ENCODE measurements around the gene COMTD1.

The COMTD1 gene

DNA sequence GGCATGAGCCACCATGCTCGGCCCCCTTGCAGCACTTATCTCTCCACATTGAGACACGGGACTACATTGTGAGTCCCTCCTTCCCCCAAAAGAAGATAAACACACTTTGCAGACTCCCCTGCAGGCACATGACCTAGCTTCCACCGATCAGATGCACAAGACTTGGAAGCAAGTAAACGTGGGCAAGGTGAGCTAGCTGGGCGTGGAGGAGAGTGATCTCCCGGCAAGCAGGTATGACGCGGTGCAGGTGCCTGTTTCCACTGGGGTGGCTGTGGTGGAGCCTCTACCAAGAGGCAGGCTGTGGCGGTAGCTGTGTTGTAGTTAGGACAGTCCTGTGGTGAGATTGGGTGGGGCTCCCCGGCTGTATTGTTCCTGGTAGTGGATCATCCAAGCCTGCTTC is 7.7 kb upstream of the COMTD1 start:
- no peak overlapping the region for H3K9ac ChIP-seq (ENCODE audit: low read length)
- no peak overlapping the region for H3K4me3 ChIP-seq (ENCODE audit: low read length)
- no peaks in the 10 kb centered on the region for H3K36me3 ChIP-seq (ENCODE audit: control insufficient read depth, low read depth, low read length)
- H3K9me3 ChIP-seq (ENCODE audit: control insufficient read depth, low read depth, low read length), result no peaks in the 10 kb centered on the region
- no peaks in the 10 kb centered on the region for H3K27me3 ChIP-seq (ENCODE audit: control insufficient read depth, insufficient read depth, low read length)
- H3K27ac ChIP-seq (ENCODE audit: low read length), result no peak overlapping the region
- peaks cover 6% of the 10 kb centered on the region for H3K4me1 ChIP-seq (ENCODE audit: control insufficient read depth, low read depth, low read length)

DNA sequence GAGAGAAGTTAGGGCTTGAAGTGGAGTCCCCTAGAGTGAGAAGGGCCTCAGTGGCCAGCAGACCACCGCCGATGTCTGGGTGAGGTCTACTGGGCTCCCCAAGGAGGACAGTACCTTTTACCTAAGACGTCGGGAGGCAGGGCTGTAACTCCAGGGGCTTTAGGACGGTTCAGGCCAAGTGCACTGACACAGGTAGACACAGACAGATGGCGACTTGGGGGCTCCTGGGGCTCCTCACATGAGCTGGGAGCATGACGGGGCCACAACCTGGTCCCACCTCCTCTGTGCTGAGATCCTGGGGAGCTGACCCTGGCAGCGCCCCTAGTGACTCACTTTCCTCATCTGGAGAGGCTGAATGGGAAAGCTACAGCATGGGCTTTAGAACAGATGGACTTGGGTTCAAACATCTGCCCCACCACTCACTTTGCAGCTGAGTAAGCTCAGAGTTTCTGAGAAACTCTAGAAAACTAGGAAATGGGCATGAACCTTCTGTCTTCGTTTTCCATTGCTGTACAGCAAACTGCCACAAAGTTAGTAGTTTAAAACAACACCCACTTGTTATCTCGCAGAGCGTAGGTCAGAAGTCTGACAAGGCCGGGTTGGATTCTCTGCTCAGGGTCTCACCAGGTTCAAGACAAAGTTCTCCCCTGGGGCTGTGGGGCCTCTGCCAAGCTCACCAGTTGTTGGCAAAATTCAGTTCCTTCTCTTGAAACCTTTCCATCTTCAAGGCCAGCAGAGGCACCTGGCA is 4.7 kb upstream of the COMTD1 start:
- Histone ChIP-seq H3K4me3 (ENCODE audit: low read length) (no peak overlapping the region), H3K9me3 (ENCODE audit: control insufficient read depth, low read depth, low read length) (no peaks in the 10 kb centered on the region), H3K27me3 (ENCODE audit: control insufficient read depth, insufficient read depth, low read length) (no peaks in the 10 kb centered on the region), H3K27ac (ENCODE audit: low read length) (no peak overlapping the region), H3K9ac (ENCODE audit: low read length) (no peak overlapping the region), H3K4me1 (ENCODE audit: control insufficient read depth, low read depth, low read length) (peaks cover 3% of the 10 kb centered on the region), H3K36me3 (ENCODE audit: control insufficient read depth, low read depth, low read length) (no peaks in the 10 kb centered on the region)

DNA sequence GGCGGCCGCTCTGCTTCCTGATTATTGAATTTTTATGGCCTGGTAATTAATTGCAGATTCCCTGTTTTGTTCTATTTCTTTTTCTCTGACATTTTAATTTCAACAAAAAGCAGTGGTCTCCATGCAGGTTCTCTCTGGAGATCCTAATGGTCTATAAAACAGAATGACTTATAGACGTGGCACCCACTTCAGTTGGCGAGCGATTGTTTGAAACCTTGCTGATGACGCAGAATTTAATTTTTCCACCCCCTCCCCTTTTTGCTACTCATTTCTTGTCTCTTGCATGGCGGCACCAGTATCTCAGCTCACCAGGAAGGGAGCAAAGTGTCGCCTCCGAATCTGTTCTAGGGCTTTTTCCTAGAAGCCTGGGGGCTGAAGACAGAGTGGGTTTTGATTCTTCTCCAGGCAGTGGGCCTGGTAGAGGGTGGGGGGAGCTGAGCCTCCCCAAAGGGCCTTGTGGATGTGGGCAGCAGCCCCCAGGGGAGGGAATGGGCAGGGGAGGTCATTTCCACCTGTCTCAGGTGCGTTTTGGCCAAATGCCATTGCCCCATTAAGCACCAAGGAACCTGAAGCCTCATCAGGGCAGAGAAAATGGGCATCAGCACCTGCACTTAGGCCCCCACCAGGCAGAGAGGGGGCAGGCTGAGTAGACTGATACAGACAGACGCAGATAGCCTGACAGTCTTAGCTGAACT is 3.5 kb upstream of the COMTD1 start:
- H3K27ac ChIP-seq (ENCODE audit: low read length), result no peak overlapping the region
- no peak overlapping the region for H3K9ac ChIP-seq (ENCODE audit: low read length)
- no peaks in the 10 kb centered on the region for H3K27me3 ChIP-seq (ENCODE audit: control insufficient read depth, insufficient read depth, low read length)
- no peaks in the 10 kb centered on the region for H3K36me3 ChIP-seq (ENCODE audit: control insufficient read depth, low read depth, low read length)
- H3K4me1 ChIP-seq (ENCODE audit: control insufficient read depth, low read depth, low read length), result no peaks in the 10 kb centered on the region
- no peaks in the 10 kb centered on the region for H3K9me3 ChIP-seq (ENCODE audit: control insufficient read depth, low read depth, low read length)
- no peak overlapping the region for H3K4me3 ChIP-seq (ENCODE audit: low read length)

GRCh38 chr10:75238182-75239095 is 2.7 kb upstream of the COMTD1 start:
- Histone ChIP-seq H3K4me1 (ENCODE audit: control insufficient read depth, low read depth, low read length) (peaks cover 4% of the 10 kb centered on the region), H3K27ac (ENCODE audit: low read length) (no peak overlapping the region), H3K9me3 (ENCODE audit: control insufficient read depth, low read depth, low read length) (no peaks in the 10 kb centered on the region), H3K27me3 (ENCODE audit: control insufficient read depth, insufficient read depth, low read length) (no peaks in the 10 kb centered on the region), H3K4me3 (ENCODE audit: low read length) (no peak overlapping the region), H3K9ac (ENCODE audit: low read length) (no peak overlapping the region), H3K36me3 (ENCODE audit: control insufficient read depth, low read depth, low read length) (no peaks in the 10 kb centered on the region)

- no peak overlapping the region for H3K4me3 ChIP-seq (ENCODE audit: low read length)
- no peak overlapping the region for H3K9ac ChIP-seq (ENCODE audit: low read length)
- H3K9me3 ChIP-seq (ENCODE audit: control insufficient read depth, low read depth, low read length), result no peaks in the 10 kb centered on the region
- H3K4me1 ChIP-seq (ENCODE audit: control insufficient read depth, low read depth, low read length), result peaks cover 6% of the 10 kb centered on the region
- no peaks in the 10 kb centered on the region for H3K27me3 ChIP-seq (ENCODE audit: control insufficient read depth, insufficient read depth, low read length)
- no peak overlapping the region for H3K27ac ChIP-seq (ENCODE audit: low read length)
- H3K36me3 ChIP-seq (ENCODE audit: control insufficient read depth, low read depth, low read length), result peaks cover 11% of the 10 kb centered on the region
These were observed 545 bp upstream of the COMTD1 start for GRCh38 chr10:75236178-75236825.

DNA sequence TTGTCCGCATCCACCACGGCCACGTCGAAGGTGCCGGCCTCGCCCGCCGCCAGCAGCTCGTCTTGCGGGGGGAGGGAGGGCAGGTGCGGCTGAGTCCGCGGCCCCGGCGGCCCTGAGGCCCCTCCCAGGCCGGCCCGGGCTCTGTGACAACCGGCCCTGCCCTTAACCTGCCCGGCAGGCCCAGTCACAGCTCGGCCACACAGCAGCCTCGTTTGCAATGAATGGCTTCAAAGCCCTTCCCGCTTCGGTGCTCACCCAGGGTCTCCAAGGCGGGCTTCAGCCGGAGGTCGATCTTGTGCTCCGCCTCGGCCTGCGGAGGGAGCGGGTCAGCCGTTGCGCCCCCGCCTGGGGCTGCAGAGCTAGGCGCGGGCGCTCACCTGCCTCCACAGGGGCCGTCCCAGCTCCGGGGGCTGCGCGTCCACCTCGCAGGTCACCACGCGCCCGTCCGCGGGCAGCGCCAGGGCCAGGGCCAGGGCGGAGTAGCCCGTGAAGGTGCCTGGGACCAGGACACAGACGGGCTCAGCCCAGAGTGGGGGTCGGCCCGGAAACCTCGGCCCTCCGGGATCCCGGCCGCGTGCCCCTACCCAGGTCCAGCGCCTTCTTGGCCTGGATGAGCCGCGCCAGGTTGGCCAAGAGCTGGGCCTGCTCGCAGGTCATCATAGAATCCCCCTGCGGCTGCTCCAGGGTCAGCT is 928 bp downstream of the COMTD1 start:
- H3K4me3 ChIP-seq (ENCODE audit: low read length), result peak overlapping the region; percentile 53
- H3K27ac ChIP-seq (ENCODE audit: low read length), result no peak overlapping the region
- H3K4me1 ChIP-seq (ENCODE audit: control insufficient read depth, low read depth, low read length), result peaks cover 6% of the 10 kb centered on the region
- peak overlapping the region; percentile 34 for H3K9ac ChIP-seq (ENCODE audit: low read length)
- no peaks in the 10 kb centered on the region for H3K9me3 ChIP-seq (ENCODE audit: control insufficient read depth, low read depth, low read length)
- peaks cover 24% of the 10 kb centered on the region for H3K36me3 ChIP-seq (ENCODE audit: control insufficient read depth, low read depth, low read length)
- H3K27me3 ChIP-seq (ENCODE audit: control insufficient read depth, insufficient read depth, low read length), result no peaks in the 10 kb centered on the region

DNA sequence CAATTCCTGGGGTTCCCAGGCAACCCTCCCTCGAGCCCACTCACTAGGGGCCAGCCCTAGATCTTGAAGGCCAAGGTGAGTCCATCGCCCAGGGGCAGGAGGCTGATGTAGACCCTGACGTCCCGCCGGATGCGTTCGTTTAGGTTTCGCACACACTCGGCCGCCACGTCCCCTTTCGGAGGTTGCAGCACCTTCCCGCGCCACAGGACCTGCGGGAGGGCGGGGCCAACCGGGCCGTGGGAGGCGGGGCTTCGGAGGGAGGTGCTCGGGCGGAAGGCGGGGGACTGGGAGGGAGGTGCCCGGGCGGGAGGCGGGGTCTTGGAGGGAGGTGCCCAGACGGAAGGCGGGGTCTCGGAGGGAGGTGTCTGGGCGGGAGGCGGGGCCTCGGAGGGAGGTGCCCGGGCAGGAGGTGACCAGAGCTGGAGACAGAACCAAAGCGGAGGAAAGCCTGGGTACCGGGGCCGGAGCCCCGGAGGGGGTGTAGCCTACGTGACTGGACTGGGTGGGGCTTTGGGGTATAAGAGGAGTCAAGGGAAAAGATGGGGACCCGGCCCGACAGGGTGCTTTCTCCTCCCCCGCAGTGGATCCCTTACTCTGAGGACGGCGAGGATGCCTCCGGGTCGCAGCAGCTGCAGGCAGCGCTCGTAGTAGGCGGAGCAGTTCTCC is 1.6 kb downstream of the COMTD1 start:
- Histone ChIP-seq H3K27ac (ENCODE audit: low read length) (peak overlapping the region; percentile 66), H3K4me3 (ENCODE audit: low read length) (peak overlapping the region; percentile 55), H3K9me3 (ENCODE audit: control insufficient read depth, low read depth, low read length) (no peaks in the 10 kb centered on the region)

DNA sequence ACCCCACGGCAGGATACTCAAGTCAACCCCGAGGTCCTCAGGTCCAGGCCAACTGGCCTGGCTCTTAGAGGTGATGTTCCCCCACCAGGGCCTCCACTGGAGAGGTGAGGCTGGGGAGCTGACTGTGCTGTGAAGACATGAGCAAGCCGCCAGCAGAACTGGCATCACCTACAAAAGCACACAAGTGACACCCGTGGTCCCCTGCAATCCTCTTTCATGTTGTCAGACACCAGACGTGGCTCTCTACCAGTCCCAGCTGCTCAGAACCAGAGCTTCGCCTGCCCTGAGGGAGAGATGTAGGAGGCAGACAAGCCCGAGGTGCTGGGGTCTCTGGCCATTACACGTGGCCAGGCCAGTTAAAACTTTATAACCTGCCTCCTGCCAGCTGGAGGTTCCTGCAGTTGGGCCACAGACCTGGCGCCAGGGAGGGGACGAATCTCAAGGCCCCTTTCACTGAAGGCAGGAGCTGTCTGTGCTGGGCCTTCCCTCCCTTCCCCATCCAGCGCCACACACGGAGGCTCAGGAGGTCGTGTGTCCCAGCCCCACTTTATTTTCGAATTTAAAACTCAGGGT is 2.2 kb downstream of the COMTD1 start:
- Histone ChIP-seq H3K36me3 (ENCODE audit: control insufficient read depth, low read depth, low read length) (peaks cover 37% of the 10 kb centered on the region), H3K27me3 (ENCODE audit: control insufficient read depth, insufficient read depth, low read length) (no peaks in the 10 kb centered on the region), H3K9me3 (ENCODE audit: control insufficient read depth, low read depth, low read length) (no peaks in the 10 kb centered on the region), H3K27ac (ENCODE audit: low read length) (peak overlapping the region; percentile 66), H3K4me3 (ENCODE audit: low read length) (peak overlapping the region; percentile 55), H3K4me1 (ENCODE audit: control insufficient read depth, low read depth, low read length) (peaks cover 6% of the 10 kb centered on the region), H3K9ac (ENCODE audit: low read length) (peak overlapping the region; percentile 51)

More for the DNA sequence above, 1.6 kb downstream of the COMTD1 start:
- Histone ChIP-seq H3K27me3 (ENCODE audit: control insufficient read depth, insufficient read depth, low read length) (no peaks in the 10 kb centered on the region), H3K36me3 (ENCODE audit: control insufficient read depth, low read depth, low read length) (peaks cover 31% of the 10 kb centered on the region), H3K4me1 (ENCODE audit: control insufficient read depth, low read depth, low read length) (peaks cover 6% of the 10 kb centered on the region), H3K9ac (ENCODE audit: low read length) (peak overlapping the region; percentile 51)

DNA sequence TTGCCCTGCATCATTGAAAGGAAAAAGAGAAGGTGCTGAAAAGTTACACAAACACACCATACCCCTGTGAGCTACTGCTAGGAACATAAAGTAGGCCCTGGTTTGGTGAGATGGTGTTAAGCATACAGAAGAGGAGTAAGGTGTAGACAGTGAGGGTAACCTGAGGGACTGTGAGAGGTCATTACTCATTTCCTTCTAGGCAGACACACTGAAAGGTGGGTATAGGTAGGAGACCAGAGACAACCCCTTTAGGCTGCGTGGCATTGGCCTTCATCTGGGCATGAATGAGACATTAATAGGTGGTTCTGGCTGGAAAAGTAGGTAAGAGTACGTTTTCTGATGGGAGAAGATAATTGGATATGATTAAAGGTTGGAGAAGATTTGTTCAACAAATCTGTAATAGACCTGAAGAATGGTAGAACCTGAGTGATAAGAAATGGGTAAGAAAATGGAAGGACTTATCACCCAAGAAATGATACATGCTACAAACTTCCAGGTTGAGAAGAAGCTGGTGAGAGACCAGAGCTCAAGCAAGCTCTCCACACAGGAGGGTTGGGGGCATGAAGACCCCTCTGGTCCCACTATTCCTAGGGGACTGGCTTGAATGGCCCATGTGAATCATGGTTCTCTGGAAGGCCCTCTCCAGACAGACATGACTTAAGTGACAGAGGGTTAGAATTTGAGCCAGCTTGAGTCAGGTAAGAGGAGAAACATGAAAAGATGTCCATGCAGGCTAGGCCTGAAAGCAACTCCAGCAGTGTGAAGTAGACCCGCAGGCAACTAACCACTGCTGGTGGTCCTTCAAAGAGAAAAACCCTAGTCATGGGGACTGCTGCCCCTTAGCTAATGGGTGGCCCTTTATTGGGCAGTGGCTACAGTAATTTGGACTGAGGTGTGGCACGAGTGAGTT is 3.8 kb downstream of the COMTD1 start:
- Histone ChIP-seq H3K27ac (ENCODE audit: low read length) (no peak overlapping the region), H3K9me3 (ENCODE audit: control insufficient read depth, low read depth, low read length) (no peaks in the 10 kb centered on the region), H3K27me3 (ENCODE audit: control insufficient read depth, insufficient read depth, low read length) (no peaks in the 10 kb centered on the region), H3K9ac (ENCODE audit: low read length) (no peak overlapping the region), H3K4me1 (ENCODE audit: control insufficient read depth, low read depth, low read length) (peaks cover 9% of the 10 kb centered on the region), H3K36me3 (ENCODE audit: control insufficient read depth, low read depth, low read length) (peaks cover 42% of the 10 kb centered on the region), H3K4me3 (ENCODE audit: low read length) (no peak overlapping the region)
